ENCODE measurements around the gene VPS18.

Gene VPS18

DNA sequence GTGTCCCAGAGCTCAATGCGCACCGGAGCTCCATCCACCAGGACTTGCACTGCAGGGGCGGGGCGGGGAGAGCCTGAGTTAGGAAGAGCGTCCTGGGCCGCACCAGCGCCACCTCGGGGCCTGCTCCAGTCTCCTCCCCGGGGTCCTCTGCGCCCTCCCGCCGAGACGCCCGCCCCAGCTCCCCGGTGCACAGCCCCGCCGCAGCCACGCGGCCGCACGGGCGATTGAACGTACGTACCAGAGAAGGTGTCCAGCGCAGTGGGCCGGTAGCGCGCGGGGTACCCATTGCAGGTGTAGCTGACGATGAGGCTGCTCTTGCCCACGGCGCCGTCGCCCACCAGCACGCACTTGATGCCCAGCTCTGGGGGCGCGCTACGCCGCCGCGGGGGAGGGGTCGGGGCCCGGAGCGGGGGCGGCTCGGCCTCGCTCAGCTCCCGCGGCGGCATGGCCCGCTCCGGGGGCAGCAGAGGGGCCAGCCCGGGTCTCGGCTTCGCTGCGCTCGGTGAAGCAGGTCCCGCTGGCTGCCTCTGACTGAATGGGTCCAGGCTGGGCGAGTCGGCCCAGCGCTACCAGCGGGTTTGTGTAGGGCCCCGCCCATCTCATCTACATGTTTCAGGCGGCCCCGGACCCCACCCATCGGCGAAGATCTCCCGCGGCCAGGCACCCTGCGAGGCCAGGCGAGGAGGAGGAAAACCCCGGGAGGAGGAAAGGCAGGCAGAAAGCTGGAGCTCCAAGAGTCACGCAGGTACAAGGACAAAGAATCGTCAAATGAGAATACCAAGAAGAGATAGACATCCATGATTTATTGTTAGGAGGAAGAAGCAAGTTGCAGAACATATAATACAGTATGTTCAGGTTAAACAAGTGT is 20.3 kb upstream of the VPS18 start, which contains the start of gene RHOV:
RHOV (minus strand) TSS at position 541 of the 868 bp plus-strand sequence; CDS start at position 446, 95 bp downstream.
- no peak within 1 kb of the TSS; the same call in 1 of the 2 replicates for H2AFZ ChIP-seq (ENCODE audit: low read length)
- peak within 1 kb of the TSS; percentile 83 for H3K4me2 ChIP-seq (ENCODE audit: low read length)
- H3K27me3 ChIP-seq (ENCODE audit: insufficient read depth, low read length): no peaks in the 10 kb centered on the region
- no peaks in the 10 kb centered on the region for H3F3A ChIP-seq (ENCODE audit: insufficient read depth, low read length)
- H3K9me2 ChIP-seq (ENCODE audit: low read depth, low read length): no peaks in the 10 kb centered on the region
- H3K9ac ChIP-seq (ENCODE audit: low read length): peak within 1 kb of the TSS; percentile 64
- no peak for TF ChIP-seq EZH2 (IDR thresholded peaks at IDR 0.05; ENCODE audit: borderline replicate concordance, low read length)
- TF ChIP-seq, protein P1, sequence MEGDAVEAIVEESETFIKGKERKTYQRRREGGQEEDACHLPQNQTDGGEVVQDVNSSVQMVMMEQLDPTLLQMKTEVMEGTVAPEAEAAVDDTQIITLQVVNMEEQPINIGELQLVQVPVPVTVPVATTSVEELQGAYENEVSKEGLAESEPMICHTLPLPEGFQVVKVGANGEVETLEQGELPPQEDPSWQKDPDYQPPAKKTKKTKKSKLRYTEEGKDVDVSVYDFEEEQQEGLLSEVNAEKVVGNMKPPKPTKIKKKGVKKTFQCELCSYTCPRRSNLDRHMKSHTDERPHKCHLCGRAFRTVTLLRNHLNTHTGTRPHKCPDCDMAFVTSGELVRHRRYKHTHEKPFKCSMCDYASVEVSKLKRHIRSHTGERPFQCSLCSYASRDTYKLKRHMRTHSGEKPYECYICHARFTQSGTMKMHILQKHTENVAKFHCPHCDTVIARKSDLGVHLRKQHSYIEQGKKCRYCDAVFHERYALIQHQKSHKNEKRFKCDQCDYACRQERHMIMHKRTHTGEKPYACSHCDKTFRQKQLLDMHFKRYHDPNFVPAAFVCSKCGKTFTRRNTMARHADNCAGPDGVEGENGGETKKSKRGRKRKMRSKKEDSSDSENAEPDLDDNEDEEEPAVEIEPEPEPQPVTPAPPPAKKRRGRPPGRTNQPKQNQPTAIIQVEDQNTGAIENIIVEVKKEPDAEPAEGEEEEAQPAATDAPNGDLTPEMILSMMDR (IDR thresholded peaks at IDR 0.05; ENCODE audit: low read length): peak; percentile 49
- peak within 1 kb of the TSS; percentile 72 for H3K4me3 ChIP-seq (ENCODE audit: low read depth, low read length, poor library complexity, severe bottlenecking)
- no peaks in the 10 kb centered on the region for H3K36me3 ChIP-seq (ENCODE audit: insufficient read depth, low read length)
- no peaks in the 10 kb centered on the region for H4K20me1 ChIP-seq (ENCODE audit: insufficient read depth, low read length)
- no peaks in the 10 kb centered on the region for H3K79me2 ChIP-seq (ENCODE audit: insufficient read depth, low read length)
- H3K4me1 ChIP-seq (ENCODE audit: insufficient read depth, low read length, severe bottlenecking): peaks cover 28% of the 10 kb centered on the region
- H3K9me3 ChIP-seq (ENCODE audit: low read length): no peaks in the 10 kb centered on the region
- H3K27ac ChIP-seq (ENCODE audit: low read depth, low read length, poor library complexity, severe bottlenecking): no peak within 1 kb of the TSS

DNA sequence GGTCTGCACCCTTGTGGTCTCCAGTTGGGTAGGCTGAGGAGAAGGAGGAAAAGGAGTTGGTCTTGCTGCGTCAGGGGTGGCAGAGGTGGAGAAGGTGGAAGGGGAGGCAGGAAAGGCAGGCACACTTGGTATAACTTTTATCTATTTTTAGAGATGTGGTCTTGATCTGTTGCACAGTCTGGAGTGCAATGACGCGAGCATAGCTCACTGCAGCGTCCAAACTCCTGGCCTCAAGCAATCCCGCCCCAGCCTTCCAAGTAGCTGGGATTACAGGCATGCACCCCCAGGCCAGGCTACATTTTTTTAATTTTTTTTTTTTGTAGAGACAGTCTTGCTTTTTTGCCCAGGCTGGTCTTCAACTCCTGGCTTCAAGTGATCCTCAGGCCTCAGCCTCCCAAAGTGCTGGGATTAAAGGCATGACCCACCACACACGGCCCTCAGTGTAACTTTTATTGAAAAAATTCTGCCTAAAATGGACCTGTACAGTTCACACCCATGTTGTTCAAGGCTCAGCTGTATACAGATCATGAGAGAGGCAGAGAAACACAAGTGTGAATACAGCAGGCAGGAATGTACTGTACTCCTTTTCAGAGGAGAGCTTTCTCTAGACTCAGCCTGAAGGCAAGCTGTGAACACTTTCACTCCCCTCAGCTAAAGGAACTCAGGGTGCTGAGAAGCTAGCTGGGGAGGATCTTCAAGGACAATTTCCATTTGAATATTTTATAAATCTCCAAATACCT is 18.1 kb upstream of the VPS18 start:
- Histone ChIP-seq H3K9me2 (ENCODE audit: low read depth, low read length) (no peaks in the 10 kb centered on the region), H3K4me1 (ENCODE audit: insufficient read depth, low read length, severe bottlenecking) (peaks cover 28% of the 10 kb centered on the region), H3K27ac (ENCODE audit: low read depth, low read length, poor library complexity, severe bottlenecking) (no peak overlapping the region), H3K9me3 (ENCODE audit: low read length) (no peaks in the 10 kb centered on the region), H3K79me2 (ENCODE audit: insufficient read depth, low read length) (no peaks in the 10 kb centered on the region), H3F3A (ENCODE audit: insufficient read depth, low read length) (no peaks in the 10 kb centered on the region), H2AFZ (ENCODE audit: low read length) (no peak overlapping the region), H3K4me2 (ENCODE audit: low read length) (no peak overlapping the region), H3K27me3 (ENCODE audit: insufficient read depth, low read length) (no peaks in the 10 kb centered on the region), H3K36me3 (ENCODE audit: insufficient read depth, low read length) (no peaks in the 10 kb centered on the region), H3K4me3 (ENCODE audit: low read depth, low read length, poor library complexity, severe bottlenecking) (no peak overlapping the region), H4K20me1 (ENCODE audit: insufficient read depth, low read length) (no peaks in the 10 kb centered on the region), H3K9ac (ENCODE audit: low read length) (no peak overlapping the region)
- TF ChIP-seq EZH2 (IDR thresholded peaks at IDR 0.05; ENCODE audit: borderline replicate concordance, low read length): no peak
- TF ChIP-seq, protein P1 (IDR thresholded peaks at IDR 0.05; ENCODE audit: low read length): no peak

DNA sequence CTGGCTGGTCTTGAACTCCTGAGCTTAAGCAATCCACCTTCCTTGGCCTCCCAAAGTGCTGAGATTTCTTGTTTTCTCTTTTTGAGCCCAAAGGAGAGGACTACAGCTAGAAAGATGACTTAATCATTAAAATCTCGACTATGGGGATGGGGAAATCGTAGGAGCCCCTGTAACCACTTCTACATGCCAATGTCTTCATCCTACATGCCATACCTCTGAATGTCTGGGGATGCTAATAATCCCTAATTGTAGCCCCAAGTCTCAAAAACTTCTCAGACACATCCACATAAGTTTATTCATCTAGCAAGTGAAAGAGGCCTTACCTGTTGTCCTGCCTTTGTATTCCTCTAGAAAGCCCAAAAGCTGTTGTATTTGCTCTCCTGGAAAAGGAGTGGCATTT is 16.6 kb upstream of the VPS18 start:
- TF ChIP-seq, protein P1 (IDR thresholded peaks at IDR 0.05; ENCODE audit: low read length): no peak
- no peak for TF ChIP-seq EZH2 (IDR thresholded peaks at IDR 0.05; ENCODE audit: borderline replicate concordance, low read length)
- Histone ChIP-seq H3K27me3 (ENCODE audit: insufficient read depth, low read length) (no peaks in the 10 kb centered on the region), H3K4me2 (ENCODE audit: low read length) (no peak overlapping the region), H2AFZ (ENCODE audit: low read length) (no peak overlapping the region), H3K4me1 (ENCODE audit: insufficient read depth, low read length, severe bottlenecking) (peaks cover 20% of the 10 kb centered on the region), H4K20me1 (ENCODE audit: insufficient read depth, low read length) (no peaks in the 10 kb centered on the region), H3K9me2 (ENCODE audit: low read depth, low read length) (no peaks in the 10 kb centered on the region), H3K27ac (ENCODE audit: low read depth, low read length, poor library complexity, severe bottlenecking) (no peak overlapping the region), H3K9me3 (ENCODE audit: low read length) (no peaks in the 10 kb centered on the region), H3K36me3 (ENCODE audit: insufficient read depth, low read length) (no peaks in the 10 kb centered on the region), H3F3A (ENCODE audit: insufficient read depth, low read length) (no peaks in the 10 kb centered on the region), H3K79me2 (ENCODE audit: insufficient read depth, low read length) (no peaks in the 10 kb centered on the region), H3K4me3 (ENCODE audit: low read depth, low read length, poor library complexity, severe bottlenecking) (no peak overlapping the region), H3K9ac (ENCODE audit: low read length) (no peak overlapping the region)
